Hematopoietic multipotent progenitor cell treated with erythropoietin and hydrocortisone succinate and interleukin-3 and kit ligand, for 17 days (in vitro differentiated cells): ENCODE data around the gene SPTBN1.
"Not testable (repeated sequence)": the region's sequence is repeated elsewhere in the genome, so short reads cannot be mapped to it uniquely, and the experiment has no call there.

Experiments used
- DNase-seq: peaks from one replicate; pipeline ENCODE4 v3.0.0-alpha.2; 2015; ENCODE audit warnings: low spot score

SPTBN1 gene

GRCh38 chr2:54529518-54529917 lies 73.4 kb downstream of the SPTBN1 start:
- not testable (repeated sequence) for DNase-seq

GRCh38 chr2:54529935-54530334 lies 73.8 kb downstream of the SPTBN1 start:
- no peak for DNase-seq

DNA sequence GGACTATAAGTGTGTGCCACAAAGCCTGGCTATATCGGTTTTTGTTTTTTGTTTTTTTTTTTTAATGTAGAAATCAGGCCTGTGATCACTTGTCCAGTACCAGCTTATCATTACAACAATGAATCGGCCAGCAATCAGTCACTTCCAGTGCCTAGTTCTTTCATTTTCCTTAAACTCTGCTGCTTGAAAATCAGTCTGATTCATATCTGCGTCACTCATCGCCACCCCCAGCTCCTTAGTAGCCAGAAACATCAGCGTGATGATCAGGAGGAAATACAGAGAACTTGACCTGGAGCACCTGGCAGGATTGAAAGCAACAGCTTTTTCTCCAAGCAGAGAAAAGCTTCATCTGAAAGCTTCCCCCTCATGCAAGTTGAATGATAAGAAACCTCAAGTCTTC lies 75.4 kb downstream of the SPTBN1 start:
- DNase-seq, result no peak

DNA sequence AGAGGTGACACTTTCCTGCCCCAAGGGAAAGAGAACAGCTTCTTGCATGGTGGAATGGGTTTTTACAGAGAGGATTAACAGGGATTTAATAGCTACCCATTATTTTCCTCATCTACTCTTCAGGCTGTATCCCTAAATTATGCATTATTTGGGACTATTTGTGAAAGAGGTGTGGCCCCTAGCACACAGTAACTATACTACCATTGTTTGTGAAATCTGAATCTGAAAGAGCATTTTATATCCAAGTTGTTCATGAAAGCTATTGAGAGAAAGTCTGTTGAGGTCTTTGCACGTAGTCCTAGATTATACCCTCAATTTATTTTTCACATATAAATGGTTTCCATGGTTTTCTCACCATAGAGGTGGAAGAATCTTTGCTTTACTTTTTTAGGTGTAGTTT lies 78.1 kb downstream of the SPTBN1 start:
- DNase-seq, result no peak

DNA sequence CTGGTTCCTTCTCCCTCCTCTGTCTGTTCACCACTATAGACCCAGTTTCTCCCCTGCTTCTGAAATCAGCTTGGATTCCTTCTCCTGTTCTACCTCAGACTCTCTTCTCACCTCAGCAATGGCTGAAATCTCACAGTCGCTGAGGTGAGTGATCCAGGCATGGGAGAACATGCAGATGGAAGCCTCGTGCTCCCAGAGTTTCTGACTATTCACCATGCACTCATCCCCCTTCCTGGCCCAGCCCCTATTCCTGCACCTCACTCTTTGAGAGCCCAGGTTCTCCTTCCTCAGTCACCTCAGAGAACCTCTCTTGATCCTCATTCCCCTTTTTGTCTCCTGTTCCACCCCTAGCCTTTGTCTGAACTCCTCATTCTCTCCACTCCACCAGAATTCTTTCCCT lies 78.5 kb downstream of the SPTBN1 start:
- DNase-seq, result no peak

GRCh38 chr2:54535599-54536195 lies 79.6 kb downstream of the SPTBN1 start:
- no peak for DNase-seq

- no peak for DNase-seq
Measured at GRCh38 chr2:54536720-54537119, 80.6 kb downstream of the SPTBN1 start.

GRCh38 chr2:54538537-54538936 lies 82.4 kb downstream of the SPTBN1 start:
- DNase-seq, result no peak

- no peak for DNase-seq
Measured at GRCh38 chr2:54539683-54540082, 83.6 kb downstream of the SPTBN1 start.

DNA sequence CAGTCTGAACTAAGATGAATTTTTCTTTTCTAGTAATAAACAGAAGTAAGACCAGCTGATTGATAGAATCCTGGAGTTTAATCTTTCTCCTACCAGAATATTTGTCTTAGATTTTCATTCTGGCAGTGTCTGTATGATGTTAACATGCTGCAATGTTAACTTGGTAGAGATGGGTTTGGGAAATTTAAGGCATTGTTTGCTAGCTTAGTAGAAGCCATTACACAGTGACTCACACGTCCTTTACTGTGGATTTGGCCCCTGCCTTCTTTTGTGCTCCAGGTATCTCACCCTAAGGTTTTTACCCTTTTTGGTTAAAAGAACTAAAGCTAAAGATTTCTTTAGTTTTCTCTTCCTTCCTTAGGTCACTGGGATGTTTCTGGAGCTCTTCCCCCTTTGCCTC lies 84.1 kb downstream of the SPTBN1 start:
- DNase-seq, result no peak

DNA sequence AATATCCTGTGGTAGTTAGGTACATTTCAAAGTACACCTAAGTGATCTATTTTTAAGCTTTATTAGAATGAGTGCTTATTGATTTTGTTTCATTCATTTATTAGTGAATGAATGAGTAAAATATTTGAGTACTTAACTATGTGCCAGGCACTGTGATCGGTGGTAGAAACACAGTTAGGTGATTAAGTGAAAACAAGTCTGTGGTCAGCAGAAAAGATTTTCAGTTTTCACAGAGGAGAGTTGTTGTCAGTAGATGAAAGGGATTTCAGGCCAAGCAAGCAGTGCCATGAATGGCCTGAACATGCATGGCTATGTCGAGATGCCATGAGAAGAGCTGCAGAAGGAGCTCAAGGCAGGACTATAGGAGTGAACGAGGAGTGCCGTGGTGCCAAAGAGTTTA lies 85.9 kb downstream of the SPTBN1 start:
- no peak for DNase-seq

DNA sequence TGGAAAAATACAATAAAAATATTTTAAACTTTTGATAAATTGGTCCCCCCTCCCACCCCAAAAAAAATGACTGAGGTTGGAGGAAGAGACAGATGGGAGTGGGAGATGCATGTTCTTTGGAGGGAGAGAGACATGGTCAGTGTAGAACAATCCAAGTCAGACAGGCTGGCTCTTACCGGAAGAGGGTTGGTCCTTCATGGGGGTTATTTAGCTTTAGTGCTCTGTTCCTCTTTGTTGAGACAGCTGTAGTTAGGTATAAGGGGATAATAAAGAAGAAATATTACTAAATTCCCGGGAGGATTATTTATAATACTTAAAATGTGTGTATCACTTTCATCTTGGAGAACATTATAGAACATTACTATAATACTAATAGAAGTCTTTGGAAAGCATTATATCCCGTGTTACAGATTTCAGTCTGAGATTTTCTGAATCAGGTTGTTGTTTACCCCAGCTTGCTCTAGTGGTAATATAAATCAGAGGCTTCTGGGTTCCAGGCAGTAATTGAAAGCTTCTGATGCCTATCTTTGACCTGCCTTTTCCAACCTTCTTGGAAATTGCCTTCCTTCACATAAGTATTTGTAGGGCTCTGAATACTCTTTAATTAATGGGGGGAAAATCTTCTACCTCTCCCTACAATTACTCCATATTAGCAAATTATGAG lies 87.7 kb downstream of the SPTBN1 start:
- no peak for DNase-seq

DNA sequence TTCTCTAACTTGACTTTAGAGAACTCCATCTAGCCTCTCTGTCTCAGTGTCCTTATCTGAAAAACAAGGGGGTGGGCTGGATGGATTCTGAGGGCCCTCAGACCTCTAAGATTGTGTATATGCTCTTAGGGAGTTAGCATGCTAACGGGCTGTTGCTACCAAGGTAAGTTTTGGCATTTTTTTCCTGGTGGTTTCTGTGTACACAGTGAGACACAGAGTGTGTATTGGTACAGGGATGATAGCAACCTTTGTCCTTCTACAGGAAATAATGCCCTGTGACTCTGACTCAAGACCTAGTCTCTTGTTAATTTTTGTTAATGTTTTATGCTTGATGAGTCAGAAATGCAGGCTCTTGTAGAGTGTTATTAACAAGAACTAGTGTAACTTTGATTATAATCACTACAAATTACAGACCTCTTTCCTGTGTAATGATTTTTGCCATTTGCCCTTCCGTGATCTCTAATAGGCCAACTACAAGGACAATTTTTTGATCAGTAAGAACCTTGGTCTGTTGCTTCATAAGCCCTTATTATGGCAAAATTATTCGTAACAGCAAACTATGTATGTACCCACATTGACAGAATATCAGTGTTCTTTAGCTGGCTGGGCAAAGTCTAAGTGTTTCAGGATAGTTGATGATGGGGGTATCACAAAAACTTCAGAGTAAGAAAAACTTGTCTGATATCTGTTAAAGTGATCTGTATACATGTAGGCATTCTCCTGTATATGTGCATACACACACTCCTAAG lies 89.7 kb downstream of the SPTBN1 start:
- DNase-seq, result no peak

DNA sequence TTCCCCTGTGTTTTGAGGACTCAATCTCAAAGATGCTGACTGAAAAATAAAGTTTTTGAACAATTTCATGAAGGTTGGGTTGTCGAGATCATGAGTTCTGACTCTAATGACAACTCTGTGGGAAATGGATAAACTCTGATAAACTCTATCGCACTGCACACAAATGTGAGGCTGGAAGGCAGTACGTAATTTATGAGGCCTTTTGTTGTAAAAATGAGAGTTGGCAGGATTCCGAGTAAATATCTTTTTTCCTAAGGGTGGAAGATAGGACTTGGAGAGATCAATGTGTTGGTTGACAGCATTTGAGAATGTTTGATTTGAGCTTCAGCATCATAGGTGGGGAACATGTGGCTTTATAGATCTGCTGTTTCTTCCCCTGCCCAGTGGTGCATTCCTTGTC lies 90.4 kb downstream of the SPTBN1 start:
- no peak for DNase-seq

GRCh38 chr2:54546923-54547720 lies 91.0 kb downstream of the SPTBN1 start:
- DNase-seq, result no peak

GRCh38 chr2:54549430-54549829 lies 93.3 kb downstream of the SPTBN1 start:
- no peak for DNase-seq

DNA sequence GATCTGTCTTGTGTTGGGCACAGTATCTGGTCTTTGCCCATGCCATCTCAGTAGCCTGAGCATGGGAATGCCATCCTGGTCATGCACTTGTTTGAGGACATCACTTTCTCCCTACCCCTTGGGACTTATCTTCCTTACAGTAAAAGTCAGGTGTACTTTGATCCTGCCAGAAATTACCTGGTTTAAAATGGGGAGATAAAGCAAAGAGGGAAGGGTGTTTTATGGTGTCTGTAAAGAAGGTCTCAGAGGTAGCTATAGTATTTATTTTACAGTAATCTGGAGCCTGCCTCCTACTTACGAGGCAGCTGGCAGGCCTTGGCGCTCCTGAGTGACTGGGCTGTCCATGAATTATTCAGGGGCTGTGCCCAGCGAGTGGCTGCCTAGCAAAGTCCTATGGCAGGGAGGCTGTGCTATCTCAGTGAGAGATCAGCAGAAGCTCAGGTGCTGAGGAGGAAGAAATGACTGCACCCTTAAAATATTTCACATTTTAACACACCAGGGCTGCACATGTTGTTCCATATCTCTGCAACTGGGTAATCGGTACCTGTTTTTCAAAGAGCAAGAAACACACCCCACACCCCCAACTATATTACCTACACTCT lies 93.9 kb downstream of the SPTBN1 start:
- DNase-seq, result no peak

GRCh38 chr2:54550547-54550946 lies 94.4 kb downstream of the SPTBN1 start:
- no peak for DNase-seq

GRCh38 chr2:54551123-54551756 lies 95.1 kb downstream of the SPTBN1 start:
- DNase-seq, result no peak

DNA sequence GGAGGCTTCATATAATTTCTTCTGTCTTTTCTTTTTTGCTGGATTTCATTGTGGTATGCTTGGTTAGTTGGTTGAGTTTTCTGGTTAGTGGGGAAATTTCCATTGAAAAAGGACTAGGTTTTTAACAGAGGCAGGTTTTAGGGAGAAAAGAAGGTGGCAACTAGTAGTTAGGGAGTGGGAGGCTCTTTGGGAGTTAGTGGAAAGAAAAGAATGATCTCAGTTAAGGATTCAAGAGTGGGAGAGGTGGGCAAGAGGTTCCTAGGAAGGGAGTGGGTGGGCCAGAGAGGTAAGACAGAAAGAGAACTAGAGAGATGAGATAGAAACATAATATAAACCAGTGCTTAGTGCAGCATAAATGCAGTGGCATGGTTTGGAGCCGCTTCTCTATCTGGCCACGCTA lies 96.9 kb downstream of the SPTBN1 start:
- no peak for DNase-seq

DNA sequence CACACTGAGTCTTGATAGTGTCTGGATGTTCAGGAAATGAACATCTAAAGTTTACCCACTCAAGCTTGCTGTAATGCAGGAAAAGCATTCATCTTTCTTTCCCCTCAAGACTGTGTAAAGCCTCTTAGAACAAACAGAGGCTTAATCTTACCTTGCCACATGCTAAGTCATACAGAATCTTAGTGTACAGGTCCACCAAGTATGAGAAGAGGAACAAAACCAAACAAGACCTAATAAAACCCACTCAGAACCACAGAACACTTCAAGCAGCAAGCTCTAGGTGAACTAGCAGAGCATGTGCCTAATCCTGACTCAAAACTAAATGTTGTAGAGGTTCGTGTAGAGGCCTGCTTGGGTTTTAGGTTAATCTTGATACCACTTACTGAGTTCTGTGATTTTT lies 97.6 kb downstream of the SPTBN1 start:
- no peak for DNase-seq
